Measurements from ENCODE around the gene MAP2K3.

MAP2K3 gene

GRCh38 chr17:21252289-21252795, 32.2 kb upstream of the MAP2K3 start:
- intact Hi-C loops (cut with DNase I), result loop anchor here (2.0 kb wide), 1 partner anchor 22 kb away; no protein-coding TSS in a partner anchor
- peak in 2 of 10 donors; percentile 50 to 70 for DNase-seq

- peak; percentile 70 to 97 (median 86) for DNase-seq
- intact Hi-C loops (cut with DNase I), result loop anchor here (1.0 to 2.0 kb wide), 2 partner anchors 22 to 39 kb away; partner anchors contain the start of gene TMEM11
These were observed 31.5 kb upstream of the MAP2K3 start, which contains the start of gene NATD1 for GRCh38 chr17:21252796-21253645. Gene NATD1, minus strand, starts transcription at chr17:21253410. Its CDS starts 146 bp downstream, at chr17:21253264.

DNA sequence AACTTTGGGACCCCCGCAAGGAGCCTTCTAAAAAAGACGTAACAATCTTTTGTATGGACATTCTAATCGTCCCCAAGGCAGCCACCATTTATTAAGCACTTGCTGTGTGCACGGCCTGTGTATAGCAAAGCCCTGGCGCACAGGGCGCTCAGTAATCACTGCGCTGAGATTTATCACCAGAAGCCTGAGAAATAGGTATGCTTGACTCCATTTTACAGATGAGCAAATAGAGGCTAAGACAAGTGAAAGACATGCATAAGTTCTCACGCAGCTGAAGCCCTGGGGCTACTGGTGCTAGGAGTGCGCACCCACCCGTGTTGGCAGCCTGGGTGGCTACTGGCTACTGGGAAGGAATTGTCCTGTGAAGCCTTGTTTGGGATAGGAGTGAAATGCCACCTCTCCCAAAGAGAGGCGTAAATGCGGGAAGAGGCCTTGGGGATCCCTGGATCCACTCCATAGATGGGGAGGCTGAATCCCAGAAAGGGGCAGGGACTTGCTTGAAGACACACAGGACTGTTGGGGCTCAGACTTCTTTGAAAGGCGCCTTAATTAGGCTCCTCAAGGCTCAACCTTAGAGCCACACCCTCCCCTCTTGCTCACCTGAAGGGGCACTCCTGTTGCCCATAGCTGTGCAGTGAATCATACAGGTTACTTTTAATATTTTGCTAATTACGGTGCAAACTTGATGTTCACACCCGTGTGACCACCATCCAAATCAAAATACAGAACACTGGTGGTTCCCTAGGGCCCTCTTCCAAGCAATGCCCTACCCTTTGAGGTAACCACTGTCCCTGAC, 30.7 kb upstream of the MAP2K3 start:
- peak in 1 of 10 donors; percentile 41 for DNase-seq
- intact Hi-C loops (cut with DNase I), result loop anchor here (1.0 to 2.0 kb wide), 2 partner anchors 21 to 40 kb away; partner anchors contain the start of gene TMEM11

DNA sequence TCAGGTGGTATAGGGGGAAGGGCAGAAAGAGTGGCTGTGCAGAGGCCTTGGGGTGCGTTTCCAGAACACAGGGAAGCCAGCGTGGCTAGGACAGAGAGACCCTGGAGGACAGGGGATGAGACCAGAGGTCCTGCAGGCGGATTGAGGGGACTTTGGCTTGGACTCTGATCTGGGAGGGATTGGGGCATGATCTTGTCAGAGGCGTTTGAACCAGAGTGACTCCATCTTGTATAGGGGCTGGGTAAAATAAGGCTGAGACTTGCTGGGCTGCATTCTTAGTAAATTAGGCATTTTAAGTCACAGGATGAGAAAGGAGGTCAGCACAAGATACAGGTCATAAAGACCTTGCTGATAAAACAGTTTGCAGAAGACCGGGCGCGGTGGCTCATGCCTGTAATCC, 25.9 kb upstream of the MAP2K3 start:
- intact Hi-C loops (cut with DNase I), result no loop called here
- peak in 2 of 10 donors; percentile 10 to 22 for DNase-seq

DNA sequence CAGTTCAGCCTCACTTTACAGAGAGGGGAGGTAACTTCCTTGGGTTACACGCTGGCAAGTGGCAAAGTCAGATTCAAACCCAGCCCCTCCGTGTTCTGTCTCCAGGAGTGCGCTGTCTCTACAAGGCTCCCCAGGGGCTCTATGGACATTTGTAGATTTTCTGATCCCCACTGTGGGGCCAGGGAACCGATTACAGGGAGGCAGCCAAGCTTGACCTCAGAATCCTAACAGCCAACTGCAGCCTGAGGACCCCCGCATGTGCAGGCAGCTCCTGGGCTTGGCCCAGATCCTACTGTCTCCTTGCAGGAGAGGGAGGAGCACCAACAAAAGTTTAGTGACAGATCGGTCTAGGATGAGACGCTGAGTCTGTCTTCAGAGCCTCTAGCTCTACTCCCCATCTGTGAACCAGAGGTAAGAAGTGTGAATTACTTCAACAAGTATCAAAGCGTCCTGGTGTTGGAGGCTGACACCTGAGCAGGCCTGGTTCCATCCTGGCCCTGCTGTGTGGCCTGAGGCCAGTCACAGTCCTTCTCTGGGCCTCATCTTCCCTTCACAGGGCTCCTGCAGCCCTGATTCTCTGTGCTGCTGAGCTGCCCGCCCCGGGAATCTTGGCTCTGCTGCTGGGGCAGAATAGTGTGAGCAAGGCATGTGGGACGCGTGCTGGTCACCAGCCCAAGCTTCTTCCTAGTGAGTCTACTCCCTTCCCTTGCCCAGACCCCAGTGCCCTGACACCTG, 22.1 kb upstream of the MAP2K3 start:
- intact Hi-C loops (cut with DNase I), result no loop called here
- DNase-seq, result peak in 1 of 10 donors; percentile 59

DNA sequence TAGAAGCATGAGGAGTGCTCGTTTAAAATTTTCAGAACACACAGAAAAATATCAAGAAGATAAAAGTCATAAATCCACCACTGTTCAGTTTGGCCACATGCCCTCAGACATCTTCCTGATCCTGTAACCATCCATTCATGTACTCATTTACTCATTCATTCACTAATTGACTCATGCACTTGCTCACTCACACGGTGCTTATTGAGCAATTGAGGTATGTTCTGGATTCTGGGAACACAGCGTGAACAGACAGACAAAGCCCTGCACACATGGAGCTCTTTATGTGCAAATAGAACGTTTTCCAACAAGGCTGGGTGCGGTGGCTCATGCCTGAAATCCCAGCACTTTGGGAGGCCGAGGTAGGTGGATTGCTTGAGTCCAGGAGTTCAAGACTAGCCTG, 21.1 kb upstream of the MAP2K3 start:
- intact Hi-C loops (cut with DNase I), result no loop called here
- DNase-seq, result no peak

GRCh38 chr17:21268596-21269188, 15.8 kb upstream of the MAP2K3 start:
- intact Hi-C loops (cut with DNase I), result no loop called here
- DNase-seq, result no peak

DNA sequence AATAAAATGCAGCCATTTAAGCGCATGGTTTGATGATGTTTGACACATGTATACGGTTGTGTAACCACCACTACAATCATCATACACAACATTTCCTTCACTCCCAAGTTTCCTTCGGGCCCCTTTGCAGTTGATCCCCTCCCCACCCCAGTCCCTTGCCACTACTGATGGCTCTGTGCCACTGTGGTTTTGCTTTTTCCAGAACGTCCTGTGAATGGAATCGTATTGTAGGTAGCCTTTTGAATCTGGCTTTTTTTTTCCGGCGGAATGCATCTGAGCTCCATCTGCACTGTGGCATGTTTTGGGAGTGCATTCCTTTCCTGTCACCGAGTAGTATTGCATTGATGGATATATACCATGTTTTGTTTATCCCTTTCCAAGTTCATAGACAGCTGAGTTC, 15.1 kb upstream of the MAP2K3 start:
- DNase-seq, result no peak
- intact Hi-C loops (cut with DNase I), result no loop called here

- no peak for DNase-seq
- intact Hi-C loops (cut with DNase I), result no loop called here
These were observed 12.9 kb upstream of the MAP2K3 start for GRCh38 chr17:21271454-21272183.

DNA sequence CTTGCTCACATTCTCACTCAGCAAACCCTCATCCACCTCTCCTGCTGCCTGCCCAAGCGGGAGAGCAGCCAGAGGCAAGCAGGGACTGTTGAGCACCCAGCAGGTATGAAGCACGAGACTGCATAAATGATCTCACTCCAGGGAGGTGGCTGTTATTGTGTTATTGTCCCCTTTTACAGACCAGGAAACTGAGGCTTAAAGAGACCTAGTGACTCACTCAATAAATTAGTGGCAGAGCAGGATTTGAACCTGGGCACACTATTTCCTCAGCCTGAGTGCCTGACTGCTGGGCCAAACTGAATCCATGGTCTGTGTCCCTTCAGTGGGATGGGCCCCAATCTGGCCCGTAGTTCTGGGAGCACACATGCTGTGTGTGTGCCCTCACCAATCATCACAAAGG, 12.3 kb upstream of the MAP2K3 start:
- intact Hi-C loops (cut with DNase I), result no loop called here
- DNase-seq, result no peak

DNA sequence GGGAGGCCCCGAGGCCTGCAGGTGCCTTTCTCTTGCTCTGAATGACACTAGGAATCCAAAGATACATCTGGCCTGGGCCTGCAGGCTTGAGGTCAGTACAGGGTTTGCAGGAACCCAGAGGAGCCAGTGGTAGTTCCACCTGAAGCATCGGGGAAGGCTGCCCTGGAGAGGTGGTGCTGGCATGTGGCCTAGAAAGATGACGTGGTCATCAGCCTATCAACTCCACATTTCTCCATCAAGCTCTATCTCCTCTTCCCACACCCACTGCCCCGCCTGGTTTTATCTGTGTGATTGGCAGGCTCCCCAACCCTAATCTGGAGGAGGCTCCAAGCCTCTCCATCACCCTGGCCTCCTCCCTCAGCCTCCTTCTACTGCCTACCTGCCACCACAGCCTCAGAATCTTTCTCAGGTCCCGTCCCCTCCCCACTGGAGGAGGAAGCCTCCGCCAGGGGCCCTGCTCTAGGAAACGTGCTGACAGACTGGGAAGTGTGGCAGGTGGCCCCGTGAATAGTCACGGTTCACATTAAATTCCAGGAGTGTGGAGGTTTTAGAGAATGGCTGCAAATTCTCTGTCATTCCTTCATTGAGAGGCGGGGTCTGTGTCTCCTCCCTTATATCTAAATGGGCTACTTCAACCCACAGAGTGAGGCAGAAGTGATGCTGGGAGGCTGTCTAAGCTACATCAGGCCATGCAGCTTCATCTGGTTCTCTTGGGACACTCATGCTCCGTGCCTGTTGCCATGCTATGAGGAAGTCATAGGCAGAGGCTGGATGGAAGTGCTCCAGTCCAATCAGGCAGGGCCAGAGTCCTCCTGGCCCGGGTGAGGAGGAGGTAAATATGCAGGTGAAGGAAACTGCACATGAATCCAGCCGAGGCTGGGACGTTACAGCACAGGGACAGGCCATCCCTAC, 11.4 kb upstream of the MAP2K3 start:
- DNase-seq, result peak in 1 of 10 donors; percentile 67
- intact Hi-C loops (cut with DNase I), result no loop called here

DNA sequence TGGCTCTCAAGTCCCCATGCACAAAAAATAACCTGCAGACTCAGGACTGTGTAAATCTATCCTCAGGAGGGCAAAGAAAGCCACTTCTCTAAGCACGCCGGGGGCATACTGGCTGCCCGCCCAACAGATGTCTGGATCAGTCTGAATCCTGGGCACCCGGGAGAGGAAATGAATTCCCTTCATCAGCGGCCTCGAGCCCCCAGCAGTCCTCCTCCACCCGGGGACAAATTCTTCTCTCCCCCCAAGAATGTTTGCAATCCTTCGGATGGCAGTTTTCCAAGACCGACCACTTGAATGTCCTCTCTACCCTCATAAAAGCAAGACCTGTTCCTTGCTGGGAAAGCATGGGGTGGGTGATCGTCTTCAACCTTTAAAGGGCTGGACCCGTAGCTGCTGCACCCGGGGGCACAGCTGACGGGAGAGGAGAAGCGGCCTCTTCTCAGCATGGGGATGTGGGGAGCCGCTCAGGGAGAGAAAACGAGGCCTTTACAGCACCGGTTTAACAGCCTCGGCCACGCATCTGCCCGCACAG, 9.4 kb upstream of the MAP2K3 start:
- no peak for DNase-seq
- intact Hi-C loops (cut with DNase I), result loop anchor here (2.0 to 5.0 kb wide), 2 partner anchors 22 to 177 kb away; partner anchors contain the start of gene NATD1

DNA sequence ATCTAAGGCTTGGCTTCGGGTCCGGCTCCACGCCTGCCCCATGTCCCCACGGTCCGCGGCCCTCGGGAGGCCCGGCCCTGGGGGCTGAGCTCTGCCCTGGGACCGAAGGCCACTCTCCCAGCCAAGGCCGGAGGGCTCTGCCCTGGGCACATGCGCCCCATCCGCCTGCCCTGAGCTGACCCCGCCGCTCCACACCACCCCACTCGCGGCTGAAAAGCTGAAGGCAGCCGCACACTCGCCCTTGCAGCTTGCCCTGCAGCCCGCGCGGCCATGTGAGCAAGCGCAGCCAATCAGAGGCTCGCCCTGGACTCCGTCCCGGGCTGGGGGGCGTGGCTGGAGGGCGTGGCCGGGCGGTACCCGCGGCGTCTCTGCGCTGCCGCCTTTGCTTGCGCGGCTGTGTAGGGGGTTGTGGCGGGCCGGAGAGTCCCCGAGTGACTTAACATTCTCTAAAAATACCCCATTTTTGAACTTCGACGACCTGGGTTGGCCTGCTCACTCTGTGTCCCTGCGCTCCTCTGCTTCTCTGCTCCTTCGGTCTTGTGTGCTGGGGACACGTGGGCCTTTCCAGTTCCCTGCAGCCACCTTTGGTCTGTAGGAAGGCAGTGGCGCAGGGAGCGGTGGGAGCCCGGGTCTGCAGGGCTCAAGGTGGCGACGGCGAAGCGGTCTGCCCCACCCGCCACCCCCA, 8.8 kb upstream of the MAP2K3 start:
- intact Hi-C loops (cut with DNase I), result loop anchor here (2.0 to 5.0 kb wide), 2 partner anchors 23 to 177 kb away; partner anchors contain the start of gene NATD1
- peak; percentile 93 to 100 (median 96) for DNase-seq

- intact Hi-C loops (cut with DNase I), result loop anchor here (5.0 kb wide), 1 partner anchor 176 kb away; no protein-coding TSS in a partner anchor
- DNase-seq, result no peak
These were observed 8.3 kb upstream of the MAP2K3 start for GRCh38 chr17:21276264-21276588.

- intact Hi-C loops (cut with DNase I), result loop anchor here (5.0 kb wide), 1 partner anchor 175 kb away; no protein-coding TSS in a partner anchor
- DNase-seq, result no peak
These were observed 7.2 kb upstream of the MAP2K3 start for GRCh38 chr17:21277332-21277731.

DNA sequence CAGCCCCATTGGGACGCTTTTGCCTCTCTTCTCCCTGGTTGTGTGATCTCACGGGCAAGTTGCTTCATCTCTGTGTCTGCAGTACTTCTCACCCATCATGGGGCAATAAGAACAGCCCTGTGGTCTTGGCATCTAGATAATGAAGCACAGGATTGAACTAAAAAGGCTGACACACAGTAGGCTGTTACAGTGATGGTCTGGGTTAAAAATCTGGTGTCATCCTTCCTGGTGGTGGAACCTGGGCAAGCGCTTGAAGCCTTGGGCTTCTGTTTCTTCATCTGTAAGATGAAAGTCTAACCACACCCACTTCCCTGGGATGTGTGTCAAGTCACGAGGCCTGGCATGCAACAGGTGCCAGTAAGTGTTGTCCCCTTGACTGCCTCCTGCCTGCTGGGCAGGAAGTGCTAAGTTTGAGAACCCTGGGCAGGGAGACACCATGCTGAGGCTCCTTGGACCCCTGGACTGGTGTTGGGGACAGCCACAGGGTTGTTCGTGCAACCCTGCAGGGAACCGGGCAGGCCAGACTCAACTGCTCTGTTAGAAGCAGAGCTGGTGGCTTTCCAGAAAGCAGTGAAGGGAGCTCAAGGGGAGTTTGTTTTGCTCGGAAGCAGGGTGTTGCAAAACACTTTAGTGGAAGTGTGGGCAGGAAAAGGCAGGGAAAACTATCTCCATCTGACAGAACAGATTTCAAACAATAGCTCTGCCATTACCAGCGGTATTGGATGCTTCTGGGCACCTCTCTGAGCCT, 5.9 kb upstream of the MAP2K3 start:
- intact Hi-C loops (cut with DNase I), result loop anchor here (5.0 kb wide), 1 partner anchor 174 kb away; no protein-coding TSS in a partner anchor
- DNase-seq, result no peak

Measured in posterior cingulate gyrus (tissue), 11 donors.